Measurements from ENCODE around the gene HIVEP3. TPM values are rescaled to one million over a fixed set of nuclear protein-coding genes. Genes with fewer than 3 reads are reported as not detected.

The HIVEP3 gene
- total and polyA plus RNA-seq, 2 experiments from 2014 or later = 0.57 to 5.9 TPM

DNA sequence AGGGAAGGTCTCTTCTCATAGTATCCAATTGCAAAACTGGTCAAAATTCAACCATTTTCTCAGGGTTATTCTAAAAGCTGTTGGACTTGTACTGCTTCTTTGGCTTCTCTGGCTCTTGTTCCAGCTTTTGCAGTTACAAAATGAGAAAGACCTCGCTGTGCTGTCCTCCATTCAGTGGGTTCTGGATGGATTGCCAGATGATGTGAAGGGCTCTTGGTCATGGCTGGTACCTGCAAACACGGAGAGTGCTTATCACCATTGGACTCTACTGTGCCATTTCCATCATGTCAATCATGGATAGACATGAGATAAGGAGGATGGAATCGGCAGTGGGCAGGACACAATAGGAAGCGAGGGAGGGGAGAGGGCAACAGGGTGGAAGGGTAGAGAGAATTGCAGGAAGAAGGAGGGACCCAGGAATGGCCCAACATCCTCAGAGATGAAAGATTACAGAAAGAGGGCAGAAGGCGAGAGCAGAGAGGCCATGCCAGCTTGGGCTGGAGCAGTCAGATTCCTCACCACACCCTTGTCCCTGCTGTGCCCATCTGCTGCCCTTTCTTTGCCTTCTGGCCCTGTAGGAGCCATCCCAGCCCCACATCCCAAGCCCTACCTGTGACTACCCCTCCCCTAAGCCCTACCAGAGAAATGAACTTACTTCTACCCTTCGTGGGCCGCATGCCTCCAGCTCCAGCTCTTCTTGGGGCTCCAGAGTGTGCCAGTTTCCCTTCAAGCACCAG, 70.3 kb downstream of the HIVEP3 start:
- Histone ChIP-seq H3K36me3 (replicated peaks; ENCODE audit: insufficient read depth, low read depth) (no peaks in the 10 kb centered on the region), H3K27me3 (no peaks in the 10 kb centered on the region), H3K27ac (no peak overlapping the region), H3K79me2 (no peaks in the 10 kb centered on the region), H3K4me2 (no peak overlapping the region), H3K9me3 (ENCODE audit: low read depth) (no peaks in the 10 kb centered on the region), H4K20me1 (ENCODE audit: insufficient read depth, poor library complexity, severe bottlenecking) (no peaks in the 10 kb centered on the region), H2AFZ (no peak overlapping the region), H3K9me2 (replicated peaks; ENCODE audit: insufficient read depth) (no peaks in the 10 kb centered on the region), H3K4me3 (no peak overlapping the region), H3K4me1 (ENCODE audit: insufficient read depth) (no peaks in the 10 kb centered on the region)
- TF ChIP-seq EZH2phosphoT487 (IDR thresholded peaks at IDR 0.05; ENCODE audit: low read depth, severe bottlenecking, unreplicated experiment) (no peak), EZH2 (IDR thresholded peaks at IDR 0.05; ENCODE audit: borderline replicate concordance) (no peak)
- TF ChIP-seq, protein P1, sequence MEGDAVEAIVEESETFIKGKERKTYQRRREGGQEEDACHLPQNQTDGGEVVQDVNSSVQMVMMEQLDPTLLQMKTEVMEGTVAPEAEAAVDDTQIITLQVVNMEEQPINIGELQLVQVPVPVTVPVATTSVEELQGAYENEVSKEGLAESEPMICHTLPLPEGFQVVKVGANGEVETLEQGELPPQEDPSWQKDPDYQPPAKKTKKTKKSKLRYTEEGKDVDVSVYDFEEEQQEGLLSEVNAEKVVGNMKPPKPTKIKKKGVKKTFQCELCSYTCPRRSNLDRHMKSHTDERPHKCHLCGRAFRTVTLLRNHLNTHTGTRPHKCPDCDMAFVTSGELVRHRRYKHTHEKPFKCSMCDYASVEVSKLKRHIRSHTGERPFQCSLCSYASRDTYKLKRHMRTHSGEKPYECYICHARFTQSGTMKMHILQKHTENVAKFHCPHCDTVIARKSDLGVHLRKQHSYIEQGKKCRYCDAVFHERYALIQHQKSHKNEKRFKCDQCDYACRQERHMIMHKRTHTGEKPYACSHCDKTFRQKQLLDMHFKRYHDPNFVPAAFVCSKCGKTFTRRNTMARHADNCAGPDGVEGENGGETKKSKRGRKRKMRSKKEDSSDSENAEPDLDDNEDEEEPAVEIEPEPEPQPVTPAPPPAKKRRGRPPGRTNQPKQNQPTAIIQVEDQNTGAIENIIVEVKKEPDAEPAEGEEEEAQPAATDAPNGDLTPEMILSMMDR (IDR thresholded peaks at IDR 0.05; ENCODE audit: poor library complexity) = no peak
- 92% methylated on average over 7 of the region's 7 CpGs for WGBS (ENCODE audit: low lambda C conversion rate, missing lambda C conversion rate)
- no peak for DNase-seq (ENCODE audit: low spot score)

DNA sequence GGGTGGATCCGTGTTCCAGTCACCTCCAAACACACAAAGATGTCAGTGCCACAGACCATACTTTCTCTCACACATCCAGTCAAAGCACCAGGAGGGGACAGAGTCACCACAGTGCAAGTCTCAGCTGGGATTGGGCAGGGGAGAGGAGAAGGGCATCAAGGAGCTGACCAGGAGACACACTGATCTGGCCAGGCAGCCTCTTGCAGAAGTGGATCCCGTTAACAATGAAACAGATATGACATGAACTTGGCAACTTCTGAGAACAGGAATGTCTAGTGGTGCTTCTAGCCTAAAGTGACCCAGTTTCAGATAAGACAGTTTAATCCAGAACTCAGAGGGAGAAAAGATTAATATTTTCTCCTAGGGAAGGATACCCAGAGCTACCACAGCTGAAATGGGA, 71.0 kb downstream of the HIVEP3 start:
- H4K20me1 ChIP-seq (ENCODE audit: insufficient read depth, poor library complexity, severe bottlenecking) = no peaks in the 10 kb centered on the region
- no peak overlapping the region for H3K4me2 ChIP-seq
- H3K9me2 ChIP-seq (replicated peaks; ENCODE audit: insufficient read depth) = no peaks in the 10 kb centered on the region
- H3K4me1 ChIP-seq (ENCODE audit: insufficient read depth) = no peaks in the 10 kb centered on the region
- no peaks in the 10 kb centered on the region for H3K79me2 ChIP-seq
- no peaks in the 10 kb centered on the region for H3K27me3 ChIP-seq
- TF ChIP-seq EZH2phosphoT487 (IDR thresholded peaks at IDR 0.05; ENCODE audit: low read depth, severe bottlenecking, unreplicated experiment) = no peak
- TF ChIP-seq, protein P1 (IDR thresholded peaks at IDR 0.05; ENCODE audit: poor library complexity) = no peak
- no peak for TF ChIP-seq EZH2 (IDR thresholded peaks at IDR 0.05; ENCODE audit: borderline replicate concordance)
- no peaks in the 10 kb centered on the region for H3K9me3 ChIP-seq (ENCODE audit: low read depth)
- no peak overlapping the region for H3K4me3 ChIP-seq
- no peak for DNase-seq (ENCODE audit: low spot score)
- 77% methylated on average over 2 of the region's 2 CpGs for WGBS (ENCODE audit: low lambda C conversion rate, missing lambda C conversion rate)
- no peak overlapping the region for H2AFZ ChIP-seq
- no peaks in the 10 kb centered on the region for H3K36me3 ChIP-seq (replicated peaks; ENCODE audit: insufficient read depth, low read depth)
- no peak overlapping the region for H3K27ac ChIP-seq

DNA sequence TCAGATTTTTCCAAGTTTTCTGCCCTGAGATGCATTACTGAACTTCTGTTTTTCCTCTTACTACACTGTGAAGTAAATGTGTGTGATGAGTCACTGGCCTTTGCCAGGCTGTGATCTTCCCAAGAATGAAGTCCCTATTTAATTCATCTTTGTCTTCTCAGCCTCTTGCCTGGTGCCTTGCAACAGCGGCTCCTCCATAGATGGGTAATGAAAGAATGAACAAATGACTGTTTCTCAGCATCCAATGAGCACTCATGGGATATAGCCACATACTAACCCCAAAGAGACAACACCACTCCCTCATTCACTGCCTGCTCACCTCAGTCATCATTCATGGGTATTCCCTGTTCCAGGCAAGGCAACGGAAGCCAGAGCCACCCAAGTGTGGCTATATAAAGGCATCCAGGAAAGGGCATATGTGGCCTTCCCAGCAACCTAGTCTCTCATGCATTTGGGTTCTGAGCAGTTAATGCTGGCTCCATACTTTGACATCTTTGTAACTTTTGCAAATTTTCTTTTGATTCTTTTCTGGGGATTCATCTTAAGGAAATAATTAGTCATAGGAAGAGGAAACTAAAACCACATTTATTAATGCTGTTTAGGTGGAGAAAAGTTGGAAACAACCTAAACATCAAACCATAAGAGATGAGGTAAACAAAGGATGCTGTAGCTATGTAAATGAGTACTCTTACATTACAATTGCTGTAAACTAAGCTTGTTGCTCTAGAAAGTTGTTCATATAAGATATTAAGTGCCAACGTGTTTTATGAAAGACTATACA, 71.9 kb downstream of the HIVEP3 start:
- Histone ChIP-seq H3K4me2 (no peak overlapping the region), H3K9me2 (replicated peaks; ENCODE audit: insufficient read depth) (no peaks in the 10 kb centered on the region), H2AFZ (no peak overlapping the region), H3K27me3 (no peaks in the 10 kb centered on the region), H4K20me1 (ENCODE audit: insufficient read depth, poor library complexity, severe bottlenecking) (no peaks in the 10 kb centered on the region), H3K9me3 (ENCODE audit: low read depth) (no peaks in the 10 kb centered on the region), H3K79me2 (no peaks in the 10 kb centered on the region), H3K4me1 (ENCODE audit: insufficient read depth) (no peaks in the 10 kb centered on the region), H3K4me3 (no peak overlapping the region), H3K27ac (no peak overlapping the region), H3K36me3 (replicated peaks; ENCODE audit: insufficient read depth, low read depth) (no peaks in the 10 kb centered on the region)
- no peak for TF ChIP-seq EZH2 (IDR thresholded peaks at IDR 0.05; ENCODE audit: borderline replicate concordance)
- 83% methylated on average over 3 of the region's 3 CpGs for WGBS (ENCODE audit: low lambda C conversion rate, missing lambda C conversion rate)
- DNase-seq (ENCODE audit: low spot score) = no peak

DNA sequence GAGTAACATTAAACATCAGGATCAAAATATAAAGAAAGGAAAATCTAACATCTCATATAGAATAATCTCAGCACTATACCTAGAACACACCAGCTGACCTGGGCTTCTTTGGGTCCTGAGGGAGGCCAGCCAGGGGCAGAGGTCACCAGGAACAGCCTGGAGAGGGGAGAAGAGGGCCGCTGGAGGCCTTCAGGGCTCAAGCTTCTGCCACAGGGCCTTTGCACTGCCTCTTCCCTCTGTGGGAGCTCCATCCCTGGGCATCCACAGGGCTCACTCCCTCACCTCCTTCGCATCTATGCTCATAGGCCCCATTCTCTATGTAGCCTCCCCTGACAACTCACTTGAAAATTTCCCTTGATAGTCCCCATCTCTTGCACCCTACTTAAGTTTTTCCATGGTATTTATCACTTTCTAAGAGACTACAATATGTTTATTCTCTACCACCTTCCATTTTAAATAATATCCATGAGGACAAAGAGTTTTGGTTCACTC, 73.9 kb downstream of the HIVEP3 start:
- TF ChIP-seq EZH2 (IDR thresholded peaks at IDR 0.05; ENCODE audit: borderline replicate concordance) = no peak
- TF ChIP-seq EZH2phosphoT487 (IDR thresholded peaks at IDR 0.05; ENCODE audit: low read depth, severe bottlenecking, unreplicated experiment) = no peak
- TF ChIP-seq, protein P1 (IDR thresholded peaks at IDR 0.05; ENCODE audit: poor library complexity) = no peak
- Histone ChIP-seq H3K4me3 (no peak overlapping the region), H2AFZ (no peak overlapping the region), H4K20me1 (ENCODE audit: insufficient read depth, poor library complexity, severe bottlenecking) (no peaks in the 10 kb centered on the region), H3K9me3 (ENCODE audit: low read depth) (no peaks in the 10 kb centered on the region), H3K27ac (no peak overlapping the region), H3K79me2 (no peaks in the 10 kb centered on the region), H3K4me2 (no peak overlapping the region), H3K9me2 (replicated peaks; ENCODE audit: insufficient read depth) (no peaks in the 10 kb centered on the region), H3K4me1 (ENCODE audit: insufficient read depth) (peaks cover 5% of the 10 kb centered on the region), H3K27me3 (no peaks in the 10 kb centered on the region), H3K36me3 (replicated peaks; ENCODE audit: insufficient read depth, low read depth) (no peaks in the 10 kb centered on the region)
- no peak for DNase-seq (ENCODE audit: low spot score)
- 95% methylated on average over 2 of the region's 2 CpGs for WGBS (ENCODE audit: low lambda C conversion rate, missing lambda C conversion rate)
